Testis (tissue), 5 donors: ENCODE data around the gene CT45A3. TPM values are rescaled to one million over a fixed set of nuclear protein-coding genes. Genes with fewer than 3 reads are reported as not detected.
"Not testable (repeated sequence)": the region's sequence is repeated elsewhere in the genome, so short reads cannot be mapped to it uniquely, and the experiment has no call there.

Experiments
- DNase-seq: peaks from one replicate; pipeline ENCODE4 v3.0.0-alpha.2; 2019
- H3K27ac ChIP-seq, 2 donors: fragments of 200-600 bp; sonication (generic); one replicate each; pipeline ENCODE4 v1.5.1; 2019
- H3K27me3 ChIP-seq: fragments of 200-600 bp; sonication (generic); one replicate; pipeline ENCODE4 v1.5.1; 2019
- H3K36me3 ChIP-seq: fragments of 200-600 bp; sonication (generic); one replicate; pipeline ENCODE4 v1.5.1; 2017; ENCODE audit warnings: low read depth; ENCODE audit errors: missing control alignments
- H3K4me1 ChIP-seq: fragments of 200-600 bp; sonication (generic); one replicate; pipeline ENCODE4 v1.5.1; 2019
- H3K4me3 ChIP-seq, 2 donors: fragments of 200-600 bp; sonication (generic); one replicate each; pipeline ENCODE4 v1.5.1; 2017 to 2019
- H3K9me3 ChIP-seq: fragments of 200-600 bp; sonication (generic); one replicate; pipeline ENCODE4 v1.5.1; 2017
- POLR2A ChIP-seq: fragments of 450-650 bp; IDR thresholded peaks from one replicate; pipeline ENCODE4 v1.6.1; 2017; ENCODE audit warnings: antibody characterized with exemption, mild to moderate bottlenecking, moderate library complexity
- WGBS, 2 donors: methylation state at CpG; one replicate each; pipeline ENCODE4 v1.1.5; 2018; 5-methylcytosine and 5-hydroxymethylcytosine counted together
- intact Hi-C: fragments of 100-400 bp; cut with DNase I; formaldehyde crosslinking; loops from one replicate; pipeline ENCODE4 v1.15.1; 2023; ENCODE audit warnings: low total_unique reads
- long read RNA-seq, 2 donors: transcript quantifications; one replicate each; lab custom pipeline, GENCODE V29; 2026
- polyA plus RNA-seq: library from polyadenylated mRNA; stranded (reverse); fragments of 350-450 nt; fragmentation: Illumina TruSeq; extraction: RNeasy Lipid Tissue Mini Kit (QIAGEN cat#74804); gene quantifications from one replicate; pipeline ENCODE4 v1.2.3, GENCODE V29; 2014; ENCODE audit warnings: low read depth, low replicate concordance; ENCODE audit not compliant: insufficient read depth
- total RNA-seq, 2 donors: library from RNA; depleted of rRNA; stranded (reverse); fragments of >200 nt; gene quantifications; one replicate each; pipeline ENCODE4 v1.2.3, GENCODE V29; 2016
- TF ChIP-seq, protein P1 (sequence below), 3 experiments: fragments of 450-650 bp in 2 of 3; fragments of 200-600 bp in 1 of 3; sonication (generic) in 1 of 3; IDR thresholded peaks; one replicate each; pipeline ENCODE4 v1.5.1; 2016 to 2019; ENCODE audit warnings: antibody characterized with exemption in 3 of 3, mild to moderate bottlenecking in 2 of 3, moderate library complexity in 1 of 3

Gene CT45A3, protein sequence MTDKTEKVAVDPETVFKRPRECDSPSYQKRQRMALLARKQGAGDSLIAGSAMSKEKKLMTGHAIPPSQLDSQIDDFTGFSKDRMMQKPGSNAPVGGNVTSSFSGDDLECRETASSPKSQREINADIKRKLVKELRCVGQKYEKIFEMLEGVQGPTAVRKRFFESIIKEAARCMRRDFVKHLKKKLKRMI
- total RNA-seq = 10 to 100 TPM; 19.9 to 27.5 TPM
- polyA plus RNA-seq = 20.7 TPM
- long read RNA-seq, donor 1, partial matches to known transcripts = 0 of 1 reads
- long read RNA-seq, donor 1, other reads (novel, unspliced or antisense) = 0 of 1 reads
- long read RNA-seq, donor 2 = 0 reads

DNA sequence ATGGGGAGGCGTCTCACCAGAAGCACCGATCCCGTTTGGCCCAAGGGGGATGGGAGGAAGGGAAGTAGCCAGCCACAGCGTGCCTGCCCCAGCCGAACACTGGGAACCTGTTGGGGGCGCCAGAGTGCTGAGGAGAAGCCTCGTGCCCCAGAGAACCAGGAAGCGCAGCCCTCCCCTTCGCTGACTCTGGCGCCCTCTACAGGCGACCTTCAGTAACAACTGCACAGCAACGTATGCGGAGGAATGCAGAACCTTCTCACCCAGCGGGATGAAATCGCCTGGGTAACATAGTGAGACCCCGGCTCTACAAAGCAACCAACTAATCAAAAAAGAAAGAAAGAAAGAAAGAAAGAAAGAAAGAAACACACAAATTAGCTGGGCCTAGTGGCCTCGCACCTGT is at the start of gene CT45A3:
Gene CT45A3 (minus strand): TSS at position 101 of the 400 bp plus-strand sequence. CDS start 3,747 bp downstream, outside the sequence.
- not testable (repeated sequence) for DNase-seq, H3K9me3 ChIP-seq

DNA sequence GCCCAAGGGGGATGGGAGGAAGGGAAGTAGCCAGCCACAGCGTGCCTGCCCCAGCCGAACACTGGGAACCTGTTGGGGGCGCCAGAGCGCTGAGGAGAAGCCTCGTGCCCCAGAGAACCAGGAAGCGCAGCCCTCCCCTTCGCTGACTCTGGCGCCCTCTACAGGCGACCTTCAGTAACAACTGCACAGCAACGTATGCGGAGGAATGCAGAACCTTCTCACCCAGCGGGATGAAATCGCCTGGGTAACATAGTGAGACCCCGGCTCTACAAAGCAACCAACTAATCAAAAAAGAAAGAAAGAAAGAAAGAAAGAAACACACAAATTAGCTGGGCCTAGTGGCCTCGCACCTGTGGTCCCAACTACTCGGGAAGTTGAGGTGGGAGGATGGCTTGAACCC is 34.7 kb upstream of the CT45A3 start, which contains the start of gene CT45A6:
Gene CT45A6 (minus strand): TSS at position 101 of the 400 bp plus-strand sequence. CDS start 3,794 bp downstream, outside the sequence.
- H3K4me3 ChIP-seq, intact Hi-C loops, H3K4me1 ChIP-seq, H3K36me3 ChIP-seq, H3K9me3 ChIP-seq, H3K27me3 ChIP-seq, H3K27ac ChIP-seq, DNase-seq: not testable (repeated sequence)
- no CpG with 5 or more reads among the region's 16 CpGs for WGBS, 2 donors

More for the DNA sequence above, at the start of gene CT45A3:
- intact Hi-C loops, H3K36me3 ChIP-seq, H3K27ac ChIP-seq, H3K4me3 ChIP-seq, H3K4me1 ChIP-seq, H3K27me3 ChIP-seq: not testable (repeated sequence)
- no CpG with 5 or more reads among the region's 17 CpGs for WGBS, 2 donors

DNA sequence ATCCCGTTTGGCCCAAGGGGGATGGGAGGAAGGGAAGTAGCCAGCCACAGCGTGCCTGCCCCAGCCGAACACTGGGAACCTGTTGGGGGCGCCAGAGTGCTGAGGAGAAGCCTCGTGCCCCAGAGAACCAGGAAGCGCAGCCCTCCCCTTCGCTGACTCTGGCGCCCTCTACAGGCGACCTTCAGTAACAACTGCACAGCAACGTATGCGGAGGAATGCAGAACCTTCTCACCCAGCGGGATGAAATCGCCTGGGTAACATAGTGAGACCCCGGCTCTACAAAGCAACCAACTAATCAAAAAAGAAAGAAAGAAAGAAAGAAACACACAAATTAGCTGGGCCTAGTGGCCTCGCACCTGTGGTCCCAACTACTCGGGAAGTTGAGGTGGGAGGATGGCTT is 17.4 kb upstream of the CT45A3 start, which contains the start of gene CT45A5:
Gene CT45A5 (minus strand): TSS at position 101 of the 400 bp plus-strand sequence. CDS start 3,774 bp downstream, outside the sequence.
- intact Hi-C loops, DNase-seq: not testable (repeated sequence)

DNA sequence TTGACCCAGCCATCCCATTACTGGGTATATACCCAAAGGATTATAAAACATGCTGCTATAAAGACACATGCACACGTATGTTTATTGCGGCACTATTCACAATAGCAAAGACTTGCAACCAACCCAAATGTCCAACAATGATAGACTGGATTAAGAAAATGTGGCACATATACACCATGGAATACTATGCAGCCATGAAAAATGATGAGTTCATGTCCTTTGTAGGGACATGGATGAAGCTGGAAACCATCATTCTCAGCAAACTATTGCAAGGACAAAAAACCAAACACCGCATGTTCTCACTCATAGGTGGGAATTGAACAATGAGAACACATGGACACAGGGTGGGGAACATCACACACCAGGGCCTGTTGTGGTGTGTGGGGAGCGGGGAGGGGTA is 23.3 kb downstream of the CT45A3 start:
- H3K36me3 ChIP-seq, H3K27me3 ChIP-seq, H3K4me1 ChIP-seq, H3K4me3 ChIP-seq, intact Hi-C loops, H3K27ac ChIP-seq, DNase-seq, H3K9me3 ChIP-seq: not testable (repeated sequence)
- WGBS, 2 donors = 100% methylated on average over 3 of the region's 4 CpGs

More for the DNA sequence above, 17.4 kb upstream of the CT45A3 start, which contains the start of gene CT45A5:
- not testable (repeated sequence) for H3K27ac ChIP-seq, H3K27me3 ChIP-seq, H3K36me3 ChIP-seq, H3K9me3 ChIP-seq, H3K4me1 ChIP-seq, H3K4me3 ChIP-seq
- WGBS, 2 donors = no CpG with 5 or more reads among the region's 16 CpGs

DNA sequence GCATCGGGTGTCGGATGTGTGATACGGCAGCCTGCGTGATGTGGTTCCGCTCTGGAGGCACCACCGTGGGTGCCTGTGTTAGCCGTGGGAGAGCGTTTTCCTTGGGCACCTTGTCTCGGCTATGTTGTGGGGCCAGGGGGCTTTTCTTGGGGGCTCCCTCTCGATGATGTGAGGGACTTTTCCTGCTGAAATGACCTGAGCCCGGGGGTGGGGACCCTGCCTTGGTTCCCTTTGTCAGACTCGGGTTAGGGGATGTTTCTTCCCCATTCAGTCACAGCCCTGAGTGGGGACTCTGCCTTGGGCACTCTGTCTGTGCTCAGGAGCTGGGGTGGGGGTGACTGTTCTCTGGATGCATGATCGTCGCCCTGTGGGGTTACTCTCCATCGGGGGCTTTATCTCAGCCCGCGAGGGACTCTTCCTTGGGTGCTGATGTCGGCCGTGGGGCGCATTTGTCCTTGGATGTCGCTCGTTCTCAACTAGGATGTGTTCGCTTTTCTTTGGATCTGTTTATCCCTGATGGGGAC is 26.7 kb downstream of the CT45A3 start:
- H3K27ac ChIP-seq = no peak overlapping the region
- 56 to 73% methylated on average over 7 to 22 of the region's 23 CpGs for WGBS, 2 donors
- no peak for TF ChIP-seq POLR2A
- TF ChIP-seq, protein P1, sequence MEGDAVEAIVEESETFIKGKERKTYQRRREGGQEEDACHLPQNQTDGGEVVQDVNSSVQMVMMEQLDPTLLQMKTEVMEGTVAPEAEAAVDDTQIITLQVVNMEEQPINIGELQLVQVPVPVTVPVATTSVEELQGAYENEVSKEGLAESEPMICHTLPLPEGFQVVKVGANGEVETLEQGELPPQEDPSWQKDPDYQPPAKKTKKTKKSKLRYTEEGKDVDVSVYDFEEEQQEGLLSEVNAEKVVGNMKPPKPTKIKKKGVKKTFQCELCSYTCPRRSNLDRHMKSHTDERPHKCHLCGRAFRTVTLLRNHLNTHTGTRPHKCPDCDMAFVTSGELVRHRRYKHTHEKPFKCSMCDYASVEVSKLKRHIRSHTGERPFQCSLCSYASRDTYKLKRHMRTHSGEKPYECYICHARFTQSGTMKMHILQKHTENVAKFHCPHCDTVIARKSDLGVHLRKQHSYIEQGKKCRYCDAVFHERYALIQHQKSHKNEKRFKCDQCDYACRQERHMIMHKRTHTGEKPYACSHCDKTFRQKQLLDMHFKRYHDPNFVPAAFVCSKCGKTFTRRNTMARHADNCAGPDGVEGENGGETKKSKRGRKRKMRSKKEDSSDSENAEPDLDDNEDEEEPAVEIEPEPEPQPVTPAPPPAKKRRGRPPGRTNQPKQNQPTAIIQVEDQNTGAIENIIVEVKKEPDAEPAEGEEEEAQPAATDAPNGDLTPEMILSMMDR (IDR thresholded peaks at IDR 0.05) = no peak
- no peaks in the 10 kb centered on the region for H3K36me3 ChIP-seq
- intact Hi-C loops = no loop called here
- H3K4me3 ChIP-seq = no peak overlapping the region
- no peak for DNase-seq
- no peaks in the 10 kb centered on the region for H3K27me3 ChIP-seq
- H3K9me3 ChIP-seq = no peaks in the 10 kb centered on the region
- no peaks in the 10 kb centered on the region for H3K4me1 ChIP-seq

DNA sequence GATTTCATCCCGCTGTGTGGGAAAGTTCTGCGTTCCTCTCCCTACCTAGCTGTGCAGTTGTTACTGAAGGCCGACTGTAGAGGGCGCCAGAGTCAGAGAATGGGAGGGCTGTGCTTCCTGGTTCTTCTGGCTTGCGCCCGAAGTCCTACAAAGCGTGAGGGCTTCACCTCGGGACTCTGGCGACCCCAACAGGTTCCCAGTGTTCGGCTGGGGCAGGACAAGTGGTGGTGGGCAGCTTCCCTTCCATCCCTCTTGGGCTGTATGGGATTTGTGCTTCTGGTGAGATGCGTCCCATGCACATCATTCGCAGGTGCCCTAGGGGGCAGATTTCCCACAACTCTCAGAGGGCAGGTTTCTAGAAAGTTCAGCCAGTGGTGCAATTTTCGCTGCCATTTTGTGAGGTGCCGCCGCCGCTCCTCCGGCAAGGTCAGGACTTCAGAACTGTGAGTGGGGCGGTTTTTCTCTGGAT is 27.3 kb downstream of the CT45A3 start:
- H3K36me3 ChIP-seq = no peaks in the 10 kb centered on the region
- H3K27me3 ChIP-seq = no peaks in the 10 kb centered on the region
- H3K4me3 ChIP-seq = no peak overlapping the region
- TF ChIP-seq POLR2A = no peak
- TF ChIP-seq, protein P1 (IDR thresholded peaks at IDR 0.05) = peak in 2 of 3 experiments; percentile 10 to 16
- H3K9me3 ChIP-seq = no peaks in the 10 kb centered on the region
- no peaks in the 10 kb centered on the region for H3K4me1 ChIP-seq
- WGBS, 2 donors = 44 to 67% methylated on average over 2 to 11 of the region's 18 CpGs
- peak; percentile 44 for DNase-seq
- intact Hi-C loops = no loop called here
- no peak overlapping the region for H3K27ac ChIP-seq
